ENCODE results near the gene SPACDR. TPM values are rescaled to one million over a fixed set of nuclear protein-coding genes. Genes with fewer than 3 reads are reported as not detected.
A peak's percentile ranks its signal among the peaks of the same experiment; 100 is the strongest.
"Not testable (repeated sequence)": the region's sequence is repeated elsewhere in the genome, so short reads cannot be mapped to it uniquely, and the experiment has no call there.

Gene SPACDR, protein sequence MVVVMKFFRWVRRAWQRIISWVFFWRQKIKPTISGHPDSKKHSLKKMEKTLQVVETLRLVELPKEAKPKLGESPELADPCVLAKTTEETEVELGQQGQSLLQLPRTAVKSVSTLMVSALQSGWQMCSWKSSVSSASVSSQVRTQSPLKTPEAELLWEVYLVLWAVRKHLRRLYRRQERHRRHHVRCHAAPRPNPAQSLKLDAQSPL
- total RNA-seq: 1 to 10 TPM; 3.5 to 5.9 TPM

- no peaks in the 10 kb centered on the region for H3K9me3 Mint-ChIP-seq
- POLR2A ChIA-PET: no interaction called here
- ATAC-seq (ENCODE audit: low read depth): no peak
- H3K36me3 Mint-ChIP-seq: peaks cover 12% of the 10 kb centered on the region
- no peak for DNase-seq
- H3K27ac Mint-ChIP-seq: no peak within 1 kb of the TSS
- peaks cover 2% of the 10 kb centered on the region for H3K4me1 Mint-ChIP-seq
- no peak within 1 kb of the TSS for H3K4me3 Mint-ChIP-seq
- no peaks in the 10 kb centered on the region for H3K27me3 Mint-ChIP-seq
These were observed at the start of gene SPACDR for GRCh38 chr7:100464210-100464660. TSS of gene SPACDR (minus strand) at chr7:100464260. CDS start at chr7:100464025, 235 bp downstream.

DNA sequence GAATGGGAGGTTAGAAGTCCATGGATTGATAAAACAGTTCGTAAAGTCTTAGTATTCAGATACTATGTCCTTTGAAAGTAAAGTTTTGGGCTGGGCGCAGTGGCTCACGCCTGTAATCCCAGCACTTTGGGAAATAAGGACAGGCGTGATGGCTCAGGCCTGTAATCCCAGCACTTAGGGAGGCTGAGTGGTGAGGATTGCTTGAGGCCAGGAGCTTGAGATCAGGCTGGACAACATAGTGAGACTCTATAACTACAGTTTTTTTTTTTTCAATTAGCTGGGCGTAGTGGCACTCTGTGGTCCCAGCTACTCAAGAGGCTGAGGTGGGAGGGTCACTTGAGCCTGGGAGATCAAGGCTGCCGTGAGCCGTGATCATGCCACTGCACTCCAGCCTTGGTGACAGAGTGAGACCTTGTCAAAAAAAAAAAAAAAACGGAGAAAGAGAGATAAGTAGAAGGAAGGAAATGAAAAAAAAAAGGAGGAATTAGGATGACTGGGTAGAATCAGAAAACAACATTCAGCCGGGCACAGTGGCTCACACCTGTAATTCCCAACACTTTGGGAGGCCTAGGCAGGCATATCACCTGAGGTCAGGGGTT lies 49.3 kb upstream of the SPACDR start:
- ATAC-seq (ENCODE audit: low read depth) (no peak), DNase-seq (no peak)
- H3K27me3 Mint-ChIP-seq: peaks cover 16% of the 10 kb centered on the region
- H3K27ac Mint-ChIP-seq: no peak overlapping the region
- H3K4me1 Mint-ChIP-seq: peaks cover 21% of the 10 kb centered on the region
- no peaks in the 10 kb centered on the region for H3K36me3 Mint-ChIP-seq
- POLR2A ChIA-PET: interaction anchor here (1.0 kb wide), 1 partner anchor 35 kb away, joined by 3 read pairs; the partner anchor contains the start of gene TSC22D4
- no peaks in the 10 kb centered on the region for H3K9me3 Mint-ChIP-seq
- H3K4me3 Mint-ChIP-seq: no peak overlapping the region

DNA sequence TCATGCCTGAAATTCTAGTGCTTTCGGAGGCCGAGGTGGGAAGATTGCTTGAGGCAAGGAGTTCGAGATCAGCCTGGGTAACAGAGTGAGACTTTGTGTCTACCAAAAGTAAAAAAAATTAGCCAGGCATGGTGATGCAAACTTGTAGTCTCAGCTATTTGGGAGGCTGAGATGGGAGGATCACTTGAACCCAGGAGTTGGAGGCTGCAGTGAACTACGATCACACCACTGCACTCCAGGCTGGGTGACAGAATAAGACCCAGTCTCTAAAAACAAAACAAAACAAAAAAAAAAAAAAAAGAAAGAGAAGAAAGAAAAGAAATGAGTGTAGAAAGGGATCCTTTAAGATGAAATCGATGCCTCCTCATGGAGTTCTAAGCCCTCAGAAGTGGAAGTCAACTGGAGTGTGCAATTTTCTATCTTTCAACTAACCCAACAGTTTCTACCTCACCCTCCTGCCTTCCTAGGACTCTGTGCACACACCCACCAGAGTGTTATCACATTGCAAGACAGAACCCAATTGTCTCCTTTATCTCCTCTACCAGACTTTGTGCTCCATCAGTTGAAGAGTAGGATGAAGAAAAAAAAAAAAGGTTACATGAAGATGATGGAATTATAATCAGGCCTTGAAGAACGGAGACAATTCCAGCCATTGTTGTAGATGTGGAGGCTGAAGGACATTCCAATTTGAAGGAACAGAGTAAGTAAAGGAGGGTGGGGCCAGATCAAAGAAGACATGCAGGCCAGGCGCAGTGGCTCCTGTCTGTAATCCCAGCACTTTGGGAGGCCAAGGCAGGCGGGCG lies 46.6 kb upstream of the SPACDR start:
- Mint-ChIP-seq H3K27ac (no peak overlapping the region), H3K27me3 (peaks cover 18% of the 10 kb centered on the region), H3K4me1 (peaks cover 8% of the 10 kb centered on the region), H3K36me3 (no peaks in the 10 kb centered on the region), H3K4me3 (no peak overlapping the region), H3K9me3 (no peaks in the 10 kb centered on the region)
- DNase-seq: no peak
- no peak for ATAC-seq (ENCODE audit: low read depth)
- POLR2A ChIA-PET: no interaction called here

DNA sequence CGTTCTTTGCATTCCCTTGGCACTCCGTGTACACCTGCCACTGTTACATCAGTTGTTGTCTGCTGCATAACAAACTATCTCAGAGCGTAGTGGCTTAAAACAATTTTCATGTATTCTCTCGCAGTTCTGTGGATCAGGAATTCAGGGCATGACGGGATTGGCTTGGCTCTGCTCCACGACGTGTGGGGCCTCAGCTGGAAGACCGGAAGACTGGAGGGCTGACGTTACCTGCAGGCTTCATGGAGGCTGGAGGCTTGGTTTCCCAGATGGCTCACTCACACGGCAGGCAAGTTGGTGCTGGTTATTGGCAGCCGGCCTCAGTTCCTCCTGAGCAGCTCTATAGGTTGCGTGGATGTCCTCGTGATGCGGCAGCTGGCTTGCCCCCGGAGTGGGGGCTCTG lies 45.2 kb upstream of the SPACDR start:
- Mint-ChIP-seq H3K4me1 (no peaks in the 10 kb centered on the region), H3K9me3 (no peaks in the 10 kb centered on the region), H3K4me3 (no peak overlapping the region), H3K27me3 (peaks cover 16% of the 10 kb centered on the region), H3K36me3 (no peaks in the 10 kb centered on the region), H3K27ac (no peak overlapping the region)
- POLR2A ChIA-PET: no interaction called here
- ATAC-seq (ENCODE audit: low read depth) (no peak), DNase-seq (no peak)

- ATAC-seq (ENCODE audit: low read depth) (no peak), DNase-seq (no peak)
- Mint-ChIP-seq H3K4me1 (peaks cover 1% of the 10 kb centered on the region), H3K36me3 (no peaks in the 10 kb centered on the region), H3K27ac (no peak overlapping the region), H3K27me3 (peaks cover 4% of the 10 kb centered on the region), H3K4me3 (no peak overlapping the region), H3K9me3 (no peaks in the 10 kb centered on the region)
- POLR2A ChIA-PET: interaction anchor here (0.6 kb wide), 1 partner anchor 174 kb away, joined by 3 read pairs; no protein-coding TSS in a partner anchor
These were observed 42.4 kb upstream of the SPACDR start for GRCh38 chr7:100506356-100506923.

DNA sequence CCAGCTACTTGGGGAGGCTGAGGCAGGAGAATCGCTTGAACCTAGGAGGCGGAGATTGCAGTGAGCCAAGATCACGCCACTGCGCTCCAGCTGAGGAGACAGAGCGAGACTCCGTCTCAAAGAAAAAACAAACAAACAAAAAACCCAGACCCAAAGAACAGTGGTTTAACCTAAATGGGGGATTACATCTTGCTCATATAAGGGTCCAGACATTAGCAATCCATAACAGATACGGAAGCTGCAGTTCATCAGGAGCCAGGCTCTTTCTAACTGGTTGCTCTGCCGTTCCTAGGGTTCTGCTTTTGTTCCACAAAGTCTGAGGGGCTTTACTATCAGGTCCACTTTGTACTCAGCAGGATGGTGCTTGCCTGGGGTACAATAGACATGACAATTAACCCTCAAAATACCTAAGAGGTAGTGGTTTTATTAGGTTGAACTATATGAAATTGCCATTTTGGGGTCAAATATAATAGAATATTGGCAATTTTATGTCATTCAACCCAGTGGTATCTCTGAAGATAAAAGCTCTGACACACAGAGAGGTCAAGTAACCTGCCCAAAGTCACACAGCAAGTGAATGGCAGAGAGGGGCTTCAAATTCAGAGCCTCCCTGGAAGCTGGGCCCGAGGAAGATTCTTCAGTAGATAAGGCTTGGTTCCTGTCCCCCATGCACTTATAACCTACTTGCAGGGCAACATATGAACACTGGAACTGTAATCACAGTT lies 41.0 kb upstream of the SPACDR start:
- H3K4me3 Mint-ChIP-seq: no peak overlapping the region
- H3K4me1 Mint-ChIP-seq: peaks cover 1% of the 10 kb centered on the region
- DNase-seq: no peak
- no peaks in the 10 kb centered on the region for H3K36me3 Mint-ChIP-seq
- H3K27ac Mint-ChIP-seq: no peak overlapping the region
- POLR2A ChIA-PET: interaction anchor here (0.7 kb wide), 1 partner anchor 350 kb away, joined by 4 read pairs; no protein-coding TSS in a partner anchor
- peaks cover 4% of the 10 kb centered on the region for H3K27me3 Mint-ChIP-seq
- ATAC-seq (ENCODE audit: low read depth): no peak
- no peaks in the 10 kb centered on the region for H3K9me3 Mint-ChIP-seq

GRCh38 chr7:100504031-100504430 lies 40.0 kb upstream of the SPACDR start:
- not testable (repeated sequence) for H3K4me1 Mint-ChIP-seq; ATAC-seq (ENCODE audit: low read depth); H3K27me3 Mint-ChIP-seq; H3K36me3 Mint-ChIP-seq; DNase-seq; H3K9me3 Mint-ChIP-seq; H3K27ac Mint-ChIP-seq; H3K4me3 Mint-ChIP-seq
- POLR2A ChIA-PET: interaction anchor here (0.6 kb wide), 1 partner anchor 9 kb away, joined by 3 read pairs; no protein-coding TSS in a partner anchor

GRCh38 chr7:100500743-100501142 lies 36.7 kb upstream of the SPACDR start:
- DNase-seq: not testable (repeated sequence)
- H3K27me3 Mint-ChIP-seq: peaks cover 12% of the 10 kb centered on the region

GRCh38 chr7:100496509-100496908 lies 32.4 kb upstream of the SPACDR start:
- H3K36me3 Mint-ChIP-seq: peaks cover 2% of the 10 kb centered on the region
- no peak for DNase-seq
- POLR2A ChIA-PET: interaction anchor here (0.7 kb wide), 1 partner anchor 38 kb away, joined by 3 read pairs; no protein-coding TSS in a partner anchor
- no peak overlapping the region for H3K4me3 Mint-ChIP-seq
- peaks cover 26% of the 10 kb centered on the region for H3K27me3 Mint-ChIP-seq
- ATAC-seq (ENCODE audit: low read depth): no peak
- H3K27ac Mint-ChIP-seq: no peak overlapping the region
- H3K9me3 Mint-ChIP-seq: no peaks in the 10 kb centered on the region
- peaks cover 11% of the 10 kb centered on the region for H3K4me1 Mint-ChIP-seq

More at GRCh38 chr7:100500743-100501142, 36.7 kb upstream of the SPACDR start:
- POLR2A ChIA-PET; H3K9me3 Mint-ChIP-seq; ATAC-seq (ENCODE audit: low read depth); H3K4me3 Mint-ChIP-seq; H3K36me3 Mint-ChIP-seq; H3K4me1 Mint-ChIP-seq; H3K27ac Mint-ChIP-seq: not testable (repeated sequence)

GRCh38 chr7:100493476-100494264 lies 29.6 kb upstream of the SPACDR start:
- Mint-ChIP-seq H3K4me3 (peak overlapping the region; percentile 82), H3K4me1 (peaks cover 11% of the 10 kb centered on the region), H3K27me3 (peaks cover 24% of the 10 kb centered on the region), H3K36me3 (peaks cover 2% of the 10 kb centered on the region), H3K27ac (peak overlapping the region; percentile 51), H3K9me3 (no peaks in the 10 kb centered on the region)
- DNase-seq (peak; percentile 77), ATAC-seq (ENCODE audit: low read depth) (peak; percentile 91)
- POLR2A ChIA-PET: interaction anchor here (0.6 to 2.2 kb wide), 4 partner anchors 45 to 199 kb away, joined by 3 to 10 read pairs (median 4); partner anchors contain the start of genes AGFG2 and FBXO24

DNA sequence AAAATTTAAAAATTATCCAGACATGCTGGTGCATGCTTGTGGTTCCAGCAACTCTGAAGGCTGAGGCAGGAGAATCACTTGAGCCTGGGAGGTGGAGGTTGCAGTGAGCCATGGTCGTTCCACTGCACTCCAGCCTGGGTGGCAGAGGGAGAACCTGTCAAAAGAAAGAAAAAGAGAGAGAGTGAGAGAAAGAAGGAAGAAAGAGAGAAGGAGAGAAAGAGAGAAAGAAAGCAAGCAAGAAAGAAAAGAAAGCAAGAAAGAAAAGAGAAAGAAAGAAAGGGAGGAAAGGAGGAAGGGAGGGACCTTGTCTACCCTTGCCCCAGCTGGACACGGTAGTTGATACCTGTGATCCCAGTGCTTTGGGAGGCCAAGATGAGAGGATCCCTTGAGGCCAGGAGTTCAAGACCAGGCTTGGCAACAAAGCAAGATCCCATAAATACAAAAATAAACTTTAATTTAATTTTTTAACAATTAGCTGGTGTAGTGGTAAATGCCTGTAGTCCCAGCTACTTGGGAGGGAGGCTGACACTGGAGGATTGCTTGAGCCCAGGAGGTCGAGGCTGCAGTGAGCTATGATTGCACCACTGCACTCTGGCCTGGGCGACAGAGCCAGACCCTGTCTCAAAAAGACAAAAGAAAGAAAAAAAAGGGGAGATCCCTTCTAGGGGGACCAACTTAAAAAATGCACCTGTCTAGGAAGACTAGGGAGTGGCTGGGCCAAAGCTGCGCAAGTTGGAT lies 28.8 kb upstream of the SPACDR start:
- peak overlapping the region; percentile 76 for H3K4me3 Mint-ChIP-seq
- H3K9me3 Mint-ChIP-seq: no peaks in the 10 kb centered on the region
- peaks cover 2% of the 10 kb centered on the region for H3K36me3 Mint-ChIP-seq
- peaks cover 11% of the 10 kb centered on the region for H3K4me1 Mint-ChIP-seq
- POLR2A ChIA-PET: interaction anchor here (0.6 to 2.2 kb wide), 3 partner anchors 46 to 200 kb away, joined by 3 to 10 read pairs (median 4); partner anchors contain the start of gene AGFG2
- peaks cover 21% of the 10 kb centered on the region for H3K27me3 Mint-ChIP-seq
- peak overlapping the region; percentile 69 for H3K27ac Mint-ChIP-seq
- peak; percentile 4 for ATAC-seq (ENCODE audit: low read depth)
- no peak for DNase-seq

Data from activated naive CD8-positive, alpha-beta T cell treated with anti-CD3 and anti-CD28 coated beads, Interleukin-2, amount 10 ng/mL, durations not matched to agents 7 days and 5 days (primary cell).